Breast epithelium (tissue), 3 donors: Measurements from ENCODE around the gene BACE2.

ENCODE experiments used
- POLR2A ChIP-seq: fragments of 450-650 bp; IDR thresholded peaks from one replicate; pipeline ENCODE4 v1.6.1; 2016; ENCODE audit warnings: antibody characterized with exemption, mild to moderate bottlenecking, moderate library complexity
- POLR2AphosphoS5 ChIP-seq, 3 donors: sonication (generic); formaldehyde crosslinking; IDR thresholded peaks; one replicate each; pipeline ENCODE4 v1.6.1; 2017; ENCODE audit warnings: antibody characterized with exemption in 3 of 3
- TF ChIP-seq, protein P1 (sequence below), 3 donors: fragments of 450-650 bp; IDR thresholded peaks; one replicate each; pipeline ENCODE4 v1.5.1; 2016 to 2017; ENCODE audit warnings: antibody characterized with exemption in 3 of 3, mild to moderate bottlenecking in 3 of 3, moderate library complexity in 3 of 3

DNA sequence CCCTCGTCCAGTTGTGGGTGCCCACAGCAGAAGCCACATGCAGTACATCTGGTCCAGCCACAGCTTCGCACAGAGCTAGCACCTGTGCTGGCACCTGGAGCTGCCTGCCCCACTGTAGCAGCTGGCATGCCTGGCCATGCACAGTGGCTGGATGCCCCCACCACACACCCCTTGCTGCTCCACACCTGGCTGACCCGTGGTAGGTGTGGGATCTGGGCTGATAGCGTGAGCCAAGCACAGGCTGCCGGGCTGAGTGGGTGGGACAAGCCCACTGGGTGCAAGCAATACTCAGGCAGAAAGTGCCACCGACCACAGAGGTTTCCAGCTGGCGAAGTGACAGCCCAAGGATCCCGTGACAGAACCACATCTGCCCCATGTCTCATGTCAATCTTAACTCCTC, 30.6 kb upstream of the BACE2 start:
- TF ChIP-seq, protein P1, sequence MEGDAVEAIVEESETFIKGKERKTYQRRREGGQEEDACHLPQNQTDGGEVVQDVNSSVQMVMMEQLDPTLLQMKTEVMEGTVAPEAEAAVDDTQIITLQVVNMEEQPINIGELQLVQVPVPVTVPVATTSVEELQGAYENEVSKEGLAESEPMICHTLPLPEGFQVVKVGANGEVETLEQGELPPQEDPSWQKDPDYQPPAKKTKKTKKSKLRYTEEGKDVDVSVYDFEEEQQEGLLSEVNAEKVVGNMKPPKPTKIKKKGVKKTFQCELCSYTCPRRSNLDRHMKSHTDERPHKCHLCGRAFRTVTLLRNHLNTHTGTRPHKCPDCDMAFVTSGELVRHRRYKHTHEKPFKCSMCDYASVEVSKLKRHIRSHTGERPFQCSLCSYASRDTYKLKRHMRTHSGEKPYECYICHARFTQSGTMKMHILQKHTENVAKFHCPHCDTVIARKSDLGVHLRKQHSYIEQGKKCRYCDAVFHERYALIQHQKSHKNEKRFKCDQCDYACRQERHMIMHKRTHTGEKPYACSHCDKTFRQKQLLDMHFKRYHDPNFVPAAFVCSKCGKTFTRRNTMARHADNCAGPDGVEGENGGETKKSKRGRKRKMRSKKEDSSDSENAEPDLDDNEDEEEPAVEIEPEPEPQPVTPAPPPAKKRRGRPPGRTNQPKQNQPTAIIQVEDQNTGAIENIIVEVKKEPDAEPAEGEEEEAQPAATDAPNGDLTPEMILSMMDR (IDR thresholded peaks at IDR 0.05), result no peak
- TF ChIP-seq POLR2A (no peak), POLR2AphosphoS5 (IDR thresholded peaks at IDR 0.05) (no peak)
